ENCODE measurements around the gene LIPT2. TPM values are rescaled to one million over a fixed set of nuclear protein-coding genes. Genes with fewer than 3 reads are reported as not detected.
A peak's percentile ranks its signal among the peaks of the same experiment; 100 is the strongest.

LIPT2 gene
- polyA plus RNA-seq, 1 experiment, result 2.1 TPM

DNA sequence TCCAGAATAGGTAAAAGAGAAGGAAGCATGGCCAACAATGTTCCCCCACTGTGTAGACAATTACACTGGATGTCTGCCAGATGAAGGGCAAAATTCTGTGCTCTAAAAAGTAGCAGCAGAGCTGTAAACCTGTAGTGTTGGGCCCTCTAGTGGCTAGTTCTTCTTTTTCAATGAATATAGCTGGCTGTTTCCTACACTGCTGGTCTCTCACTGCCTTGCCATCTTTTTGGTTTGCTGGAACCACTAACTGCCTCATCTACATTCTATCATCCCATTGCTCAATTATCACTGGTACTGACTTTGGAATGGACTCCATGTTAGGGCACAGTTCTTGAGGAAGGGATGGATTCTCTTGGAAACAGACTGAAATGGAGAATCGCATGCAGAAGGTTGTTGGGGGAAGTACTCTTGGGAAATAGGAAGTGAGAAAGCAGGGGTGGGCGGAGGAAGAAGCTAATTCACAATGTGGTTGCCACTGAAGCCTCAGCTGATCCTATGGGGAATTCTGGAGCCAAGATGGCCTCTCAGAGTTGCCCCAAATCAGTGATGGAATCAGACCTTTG, 44.1 kb downstream of the LIPT2 start:
- TF ChIP-seq, protein P1, sequence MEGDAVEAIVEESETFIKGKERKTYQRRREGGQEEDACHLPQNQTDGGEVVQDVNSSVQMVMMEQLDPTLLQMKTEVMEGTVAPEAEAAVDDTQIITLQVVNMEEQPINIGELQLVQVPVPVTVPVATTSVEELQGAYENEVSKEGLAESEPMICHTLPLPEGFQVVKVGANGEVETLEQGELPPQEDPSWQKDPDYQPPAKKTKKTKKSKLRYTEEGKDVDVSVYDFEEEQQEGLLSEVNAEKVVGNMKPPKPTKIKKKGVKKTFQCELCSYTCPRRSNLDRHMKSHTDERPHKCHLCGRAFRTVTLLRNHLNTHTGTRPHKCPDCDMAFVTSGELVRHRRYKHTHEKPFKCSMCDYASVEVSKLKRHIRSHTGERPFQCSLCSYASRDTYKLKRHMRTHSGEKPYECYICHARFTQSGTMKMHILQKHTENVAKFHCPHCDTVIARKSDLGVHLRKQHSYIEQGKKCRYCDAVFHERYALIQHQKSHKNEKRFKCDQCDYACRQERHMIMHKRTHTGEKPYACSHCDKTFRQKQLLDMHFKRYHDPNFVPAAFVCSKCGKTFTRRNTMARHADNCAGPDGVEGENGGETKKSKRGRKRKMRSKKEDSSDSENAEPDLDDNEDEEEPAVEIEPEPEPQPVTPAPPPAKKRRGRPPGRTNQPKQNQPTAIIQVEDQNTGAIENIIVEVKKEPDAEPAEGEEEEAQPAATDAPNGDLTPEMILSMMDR (IDR thresholded peaks at IDR 0.05; ENCODE audit: low read depth, low read length), result peak; percentile 82
- Histone ChIP-seq H3K27me3 (ENCODE audit: control insufficient read depth, insufficient read depth, low read length) (peaks cover 7% of the 10 kb centered on the region), H3K27ac (ENCODE audit: low read depth, low read length) (no peak overlapping the region), H3K9me3 (ENCODE audit: control insufficient read depth, insufficient read depth, low read length) (no peaks in the 10 kb centered on the region), H3K4me3 (ENCODE audit: low read depth, low read length) (no peak overlapping the region)
- DNase-seq (ENCODE audit: low read depth, low spot score), result peak; percentile 55
- ChIA-PET POLR2A (interaction anchor here (1.1 to 1.6 kb wide), 2 partner anchors 51 to 194 kb away, joined by 4 to 6 read pairs; partner anchors contain the start of gene PGM2L1), CTCF (interaction anchor here (0.6 to 8.9 kb wide), 44 partner anchors 9 to 485 kb away, joined by 3 to 186 read pairs (median 5); partner anchors contain the start of genes LIPT2 and PGM2L1)

DNA sequence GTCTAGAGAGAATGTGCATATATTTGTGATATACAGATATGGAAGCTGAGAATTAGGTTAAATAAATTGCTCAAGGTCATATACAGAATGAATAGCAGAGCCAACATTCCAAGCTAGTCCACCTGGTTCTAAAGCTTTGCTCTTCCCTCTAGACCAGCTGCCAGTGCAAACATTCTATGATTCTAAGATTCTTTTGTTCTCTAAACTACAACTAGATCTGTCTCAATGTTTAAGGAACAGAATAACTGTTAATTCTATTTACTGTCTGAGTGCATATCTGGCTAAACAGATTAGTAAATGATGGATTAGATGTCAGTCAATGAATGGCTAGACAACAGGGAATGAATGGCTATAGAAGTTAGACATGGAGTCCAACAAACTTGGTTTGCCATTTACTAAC, 45.8 kb downstream of the LIPT2 start:
- Histone ChIP-seq H3K9me3 (ENCODE audit: control insufficient read depth, insufficient read depth, low read length) (no peaks in the 10 kb centered on the region), H3K27ac (ENCODE audit: low read depth, low read length) (no peak overlapping the region), H3K27me3 (ENCODE audit: control insufficient read depth, insufficient read depth, low read length) (peaks cover 5% of the 10 kb centered on the region), H3K4me3 (ENCODE audit: low read depth, low read length) (no peak overlapping the region)
- DNase-seq (ENCODE audit: low read depth, low spot score), result no peak
- ChIA-PET POLR2A (no interaction called here), CTCF (interaction anchor here (1.1 to 8.9 kb wide), 6 partner anchors 9 to 194 kb away, joined by 5 to 172 read pairs (median 12); partner anchors contain the start of gene PGM2L1)
- TF ChIP-seq, protein P1 (IDR thresholded peaks at IDR 0.05; ENCODE audit: low read depth, low read length), result no peak

DNA sequence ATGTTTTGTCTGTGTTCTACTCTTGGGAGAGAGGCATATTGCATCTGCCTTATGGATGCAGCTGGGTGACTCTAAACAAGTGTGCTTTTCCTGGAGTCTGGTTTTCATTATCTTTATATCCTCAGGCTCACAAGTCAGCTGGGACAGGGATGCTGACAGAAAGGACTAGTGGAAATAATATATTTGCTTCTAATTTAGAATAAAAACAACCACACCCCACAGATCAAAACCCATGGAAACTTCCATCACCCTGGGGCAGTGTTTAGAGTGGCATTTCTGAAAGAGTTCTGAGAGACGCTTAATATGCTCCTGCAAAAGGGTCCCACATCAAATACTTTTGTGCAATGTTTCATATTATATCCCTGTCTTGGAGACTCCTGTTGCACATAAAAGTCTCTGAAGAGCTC, 47.0 kb downstream of the LIPT2 start:
- Histone ChIP-seq H3K4me3 (ENCODE audit: low read depth, low read length) (no peak overlapping the region), H3K9me3 (ENCODE audit: control insufficient read depth, insufficient read depth, low read length) (no peaks in the 10 kb centered on the region), H3K27ac (ENCODE audit: low read depth, low read length) (no peak overlapping the region), H3K27me3 (ENCODE audit: control insufficient read depth, insufficient read depth, low read length) (peaks cover 5% of the 10 kb centered on the region)
- ChIA-PET CTCF (interaction anchor here (0.9 to 8.9 kb wide), 4 partner anchors 26 to 193 kb away, joined by 3 to 172 read pairs (median 7); no protein-coding TSS in a partner anchor), POLR2A (no interaction called here)
- DNase-seq (ENCODE audit: low read depth, low spot score), result no peak
- TF ChIP-seq, protein P1 (IDR thresholded peaks at IDR 0.05; ENCODE audit: low read depth, low read length), result no peak

DNA sequence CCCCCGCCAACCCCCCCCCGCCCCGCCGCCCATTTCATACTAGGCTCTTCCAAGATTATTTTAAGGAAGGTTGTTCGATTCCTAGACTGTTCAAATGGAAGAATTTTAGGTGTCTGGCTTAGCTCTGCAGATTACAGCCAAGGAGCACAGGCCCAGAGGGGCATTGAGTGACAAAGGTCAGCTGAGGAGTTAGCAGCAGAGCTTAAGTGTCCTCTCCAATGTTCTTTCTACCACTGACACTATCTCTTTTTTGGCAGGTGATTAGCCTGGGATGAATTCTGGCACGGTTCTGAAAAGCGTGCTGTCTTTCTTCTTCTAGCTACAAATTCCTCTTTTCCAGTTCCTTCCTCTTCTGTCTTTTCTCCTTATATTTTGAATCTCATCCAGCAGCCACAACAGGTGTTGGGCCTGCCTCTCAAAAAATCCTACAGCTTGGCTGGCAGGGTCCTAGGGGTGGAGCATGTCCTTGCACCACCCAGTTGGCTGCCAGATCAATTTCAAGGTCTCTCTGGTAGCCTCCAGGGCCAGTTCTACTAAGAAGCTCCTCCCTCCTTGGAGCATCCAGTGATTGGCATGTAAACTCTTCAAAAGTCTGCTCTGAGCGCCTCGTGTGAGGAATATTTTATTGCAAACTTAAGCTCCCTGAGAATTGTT, 49.2 kb downstream of the LIPT2 start:
- DNase-seq (ENCODE audit: low read depth, low spot score), result no peak
- ChIA-PET POLR2A (no interaction called here), CTCF (interaction anchor here (1.3 to 3.7 kb wide), 4 partner anchors 8 to 188 kb away, joined by 4 to 27 read pairs (median 8); no protein-coding TSS in a partner anchor)
- TF ChIP-seq, protein P1 (IDR thresholded peaks at IDR 0.05; ENCODE audit: low read depth, low read length), result no peak
- Histone ChIP-seq H3K9me3 (ENCODE audit: control insufficient read depth, insufficient read depth, low read length) (no peaks in the 10 kb centered on the region), H3K27me3 (ENCODE audit: control insufficient read depth, insufficient read depth, low read length) (peaks cover 2% of the 10 kb centered on the region), H3K27ac (ENCODE audit: low read depth, low read length) (no peak overlapping the region), H3K4me3 (ENCODE audit: low read depth, low read length) (no peak overlapping the region)
